Ovary (tissue), 3 donors: ENCODE data around the gene CERT1.

ENCODE experiments used
- CTCF ChIP-seq, 3 donors: fragments of 450-650 bp in 2 of 3; fragments of 200-600 bp in 1 of 3; IDR thresholded peaks; one replicate each; pipeline versions ENCODE4 v1.5.1 to v1.8.0; 2016 to 2022; ENCODE audit warnings: antibody characterized with exemption in 3 of 3, mild to moderate bottlenecking in 1 of 3
- EP300 ChIP-seq: sonication (generic); formaldehyde crosslinking; IDR thresholded peaks from one replicate; pipeline ENCODE4 v1.6.1; 2017; ENCODE audit warnings: antibody characterized with exemption
- POLR2A ChIP-seq: fragments of 450-650 bp; IDR thresholded peaks from one replicate; pipeline ENCODE4 v1.6.1; 2017; ENCODE audit warnings: antibody characterized with exemption, mild to moderate bottlenecking, moderate library complexity
- donor health status: DM: no; HTN: no; CAD: no.

- TF ChIP-seq EP300 (no peak), POLR2A (no peak), CTCF (IDR thresholded peaks at IDR 0.05) (no peak)
Observed at GRCh38 chr5:75438722-75439121, 72.7 kb downstream of the CERT1 start.
